T47D (cell line): Measurements from ENCODE around the gene CMTM3.
"Not testable (repeated sequence)": the region's sequence is repeated elsewhere in the genome, so short reads cannot be mapped to it uniquely, and the experiment has no call there.

Experiments used
- DNase-seq, 2 experiments: peaks; one replicate each; pipeline versions ENCODE4 v3.0.0 to v3.0.0-alpha.2; 2011 to 2012; ENCODE audit warnings: low read depth in 1 of 2, low spot score in 1 of 2
- JUND ChIP-seq: IDR thresholded peaks from 2 replicates; pipeline ENCODE4 v1.6.1; 2012; ENCODE audit warnings: low read depth
- in situ Hi-C: cut with HindIII; loops from 2 replicates; pipeline ENCODE4 v1.10.0; 2016; ENCODE audit warnings: low sequenced_read_pairs, low pct_unique_long_range_greater_than_20kb

The CMTM3 gene

GRCh38 chr16:66656547-66656946 lies 52.0 kb downstream of the CMTM3 start:
- TF ChIP-seq JUND, result no peak
- in situ Hi-C loops, result no loop called here

GRCh38 chr16:66658143-66658859 lies 53.8 kb downstream of the CMTM3 start:
- no peak for DNase-seq
- no peak for TF ChIP-seq JUND
- in situ Hi-C loops, result no loop called here

More at GRCh38 chr16:66656547-66656946, 52.0 kb downstream of the CMTM3 start:
- no peak for DNase-seq

GRCh38 chr16:66658860-66659190 lies 54.3 kb downstream of the CMTM3 start:
- DNase-seq, result no peak
- in situ Hi-C loops, result no loop called here

GRCh38 chr16:66660422-66661209 lies 56.1 kb downstream of the CMTM3 start:
- no peak for TF ChIP-seq JUND
- in situ Hi-C loops, result no loop called here
- DNase-seq, result peak; percentile 31 to 56

More at GRCh38 chr16:66658860-66659190, 54.3 kb downstream of the CMTM3 start:
- no peak for TF ChIP-seq JUND

- DNase-seq, result no peak
- TF ChIP-seq JUND, result no peak
- in situ Hi-C loops, result no loop called here
Measured at GRCh38 chr16:66661210-66661560, 56.7 kb downstream of the CMTM3 start.

- in situ Hi-C loops, DNase-seq: not testable (repeated sequence)
Measured at GRCh38 chr16:66661671-66662346, 57.3 kb downstream of the CMTM3 start.

- no peak for TF ChIP-seq JUND
- in situ Hi-C loops, result no loop called here
- DNase-seq, result peak in 1 of 2 experiments; percentile 51
Measured at GRCh38 chr16:66662445-66663194, 58.1 kb downstream of the CMTM3 start.
